NCI-H524 (cell line): Measurements from ENCODE around the gene ABCA13.
A peak's percentile ranks its signal among the peaks of the same experiment; 100 is the strongest.

Experiments
- DNase-seq, 2 experiments: peaks; one replicate each; lab custom pipeline; 2025; lab: John Stamatoyannopoulos, UW

The ABCA13 gene

GRCh38 chr7:48381571-48381970, 210.3 kb downstream of the ABCA13 start:
- DNase-seq = no peak

GRCh38 chr7:48384180-48384752, 213.0 kb downstream of the ABCA13 start:
- DNase-seq = no peak

GRCh38 chr7:48387932-48388331, 216.7 kb downstream of the ABCA13 start:
- no peak for DNase-seq

- no peak for DNase-seq
These were observed 217.7 kb downstream of the ABCA13 start for GRCh38 chr7:48388911-48389310.

GRCh38 chr7:48389977-48390376, 218.7 kb downstream of the ABCA13 start:
- DNase-seq = no peak

GRCh38 chr7:48390388-48391327, 219.4 kb downstream of the ABCA13 start:
- no peak for DNase-seq

- DNase-seq = no peak
These were observed 226.9 kb downstream of the ABCA13 start for GRCh38 chr7:48398191-48398590.

- DNase-seq = no peak
These were observed 231.5 kb downstream of the ABCA13 start for GRCh38 chr7:48402721-48403120.

GRCh38 chr7:48408731-48409130, 237.5 kb downstream of the ABCA13 start:
- peak in 1 of 2 experiments; percentile 26 for DNase-seq

- DNase-seq = no peak
These were observed 240.4 kb downstream of the ABCA13 start for GRCh38 chr7:48411619-48412018.

GRCh38 chr7:48414011-48414732, 242.9 kb downstream of the ABCA13 start:
- no peak for DNase-seq

GRCh38 chr7:48416327-48416908, 245.2 kb downstream of the ABCA13 start:
- DNase-seq = no peak

- DNase-seq = no peak
These were observed 248.1 kb downstream of the ABCA13 start for GRCh38 chr7:48419401-48419800.

- DNase-seq = no peak
These were observed 248.9 kb downstream of the ABCA13 start for GRCh38 chr7:48420206-48420605.

GRCh38 chr7:48421357-48421756, 250.1 kb downstream of the ABCA13 start:
- DNase-seq = no peak

GRCh38 chr7:48424731-48425130, 253.5 kb downstream of the ABCA13 start:
- DNase-seq = peak in 1 of 2 experiments; percentile 13

- DNase-seq = no peak
These were observed 255.2 kb downstream of the ABCA13 start for GRCh38 chr7:48426331-48426965.

GRCh38 chr7:48426966-48427555, 255.8 kb downstream of the ABCA13 start:
- no peak for DNase-seq

GRCh38 chr7:48427671-48428070, 256.4 kb downstream of the ABCA13 start:
- no peak for DNase-seq

- DNase-seq = no peak
These were observed 256.9 kb downstream of the ABCA13 start for GRCh38 chr7:48428091-48428684.

GRCh38 chr7:48429117-48429516, 257.9 kb downstream of the ABCA13 start:
- no peak for DNase-seq
